ENCODE results near the gene LRMDA. TPM values are rescaled to one million over a fixed set of nuclear protein-coding genes. Genes with fewer than 3 reads are reported as not detected.
"Not testable (repeated sequence)": the region's sequence is repeated elsewhere in the genome, so short reads cannot be mapped to it uniquely, and the experiment has no call there.

LRMDA gene
- total RNA-seq, 4 donors from 2014 or later, result 12.0 to 15.9 (median 13.9) TPM

- DNase-seq (ENCODE audit: low spot score) (no peak), ATAC-seq (ENCODE audit: low FRiP score) (no peak)
- TF ChIP-seq CTCF (IDR thresholded peaks at IDR 0.05), result no peak
Measured at GRCh38 chr10:75511011-75511410, 79.6 kb downstream of the LRMDA start.

GRCh38 chr10:75512203-75512933 is 80.9 kb downstream of the LRMDA start:
- TF ChIP-seq CTCF (IDR thresholded peaks at IDR 0.05), result no peak
- DNase-seq (ENCODE audit: low spot score) (no peak), ATAC-seq (ENCODE audit: low FRiP score) (no peak)

- ATAC-seq (ENCODE audit: low FRiP score) (no peak), DNase-seq (ENCODE audit: low spot score) (no peak)
- no peak for TF ChIP-seq CTCF (IDR thresholded peaks at IDR 0.05)
Measured at GRCh38 chr10:75513292-75513885, 82.0 kb downstream of the LRMDA start.

GRCh38 chr10:75514830-75515229 is 83.4 kb downstream of the LRMDA start:
- ATAC-seq (ENCODE audit: low FRiP score) (no peak), DNase-seq (ENCODE audit: low spot score) (no peak)
- TF ChIP-seq CTCF (IDR thresholded peaks at IDR 0.05), result no peak

GRCh38 chr10:75516154-75516553 is 84.7 kb downstream of the LRMDA start:
- not testable (repeated sequence) for DNase-seq (ENCODE audit: low spot score); ATAC-seq (ENCODE audit: low FRiP score)

- ATAC-seq (ENCODE audit: low FRiP score); DNase-seq (ENCODE audit: low spot score): not testable (repeated sequence)
Measured at GRCh38 chr10:75519213-75519612, 87.8 kb downstream of the LRMDA start.

- DNase-seq (ENCODE audit: low spot score); ATAC-seq (ENCODE audit: low FRiP score): not testable (repeated sequence)
Measured at GRCh38 chr10:75521194-75521829, 89.9 kb downstream of the LRMDA start.

GRCh38 chr10:75525067-75525466 is 93.6 kb downstream of the LRMDA start:
- DNase-seq (ENCODE audit: low spot score), result no peak
- no peak for TF ChIP-seq CTCF (IDR thresholded peaks at IDR 0.05)
- ATAC-seq (ENCODE audit: low FRiP score), result no peak

Data from omental fat pad (tissue), 4 donors.